ENCODE results near the gene PSMG1. TPM values are rescaled to one million over a fixed set of nuclear protein-coding genes. Genes with fewer than 3 reads are reported as not detected.

Gene PSMG1
- total and polyA plus RNA-seq, 2 of the 8 experiments (the other 6 are each of a cell fraction or from before 2014, with no cell fraction given), result 50.7 to 93.7 TPM

DNA sequence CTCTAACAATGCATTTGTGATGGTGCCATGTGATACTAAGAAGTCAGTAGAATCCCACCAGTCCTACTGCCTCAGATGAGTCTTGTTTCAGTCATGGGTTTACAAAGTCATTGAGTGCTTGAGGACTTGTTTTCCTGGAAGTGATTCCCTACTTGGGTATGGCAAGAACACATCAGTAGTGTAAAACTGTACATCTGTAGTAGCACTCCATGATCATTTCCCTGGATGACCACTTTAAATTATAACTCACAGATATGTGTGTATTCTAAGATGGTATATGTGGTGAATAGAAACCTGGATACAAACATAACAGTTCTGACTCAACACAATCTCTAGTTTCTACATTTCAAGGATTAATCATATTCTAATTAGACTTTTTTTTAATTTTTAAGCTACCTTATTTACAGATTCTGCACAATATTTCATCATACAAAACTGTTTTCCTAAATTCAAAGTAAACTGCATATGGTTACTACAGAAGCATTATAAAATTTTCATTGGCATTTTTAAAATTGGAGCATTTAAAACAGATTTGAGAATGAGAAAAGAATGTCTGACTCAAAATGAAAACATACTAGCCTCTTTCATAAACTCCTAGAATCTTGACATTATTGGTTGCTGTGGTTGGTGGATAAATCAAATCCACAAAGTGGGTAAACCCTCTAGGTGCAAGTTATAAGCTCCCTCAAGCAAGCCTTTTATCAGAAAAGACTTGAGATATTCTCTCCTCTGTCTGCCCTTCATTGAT is 6.8 kb upstream of the PSMG1 start (continued):
- TF ChIP-seq JUND (IDR thresholded peaks at IDR 0.05; ENCODE audit: low read length), result no peak
- no peak for TF ChIP-seq CTBP2 (IDR thresholded peaks at IDR 0.05; ENCODE audit: borderline replicate concordance, insufficient read depth, insufficient read length, low read length)
- no peak for TF ChIP-seq SRF (IDR thresholded peaks at IDR 0.05; ENCODE audit: low read depth, low read length)
- TF ChIP-seq, protein P1, sequence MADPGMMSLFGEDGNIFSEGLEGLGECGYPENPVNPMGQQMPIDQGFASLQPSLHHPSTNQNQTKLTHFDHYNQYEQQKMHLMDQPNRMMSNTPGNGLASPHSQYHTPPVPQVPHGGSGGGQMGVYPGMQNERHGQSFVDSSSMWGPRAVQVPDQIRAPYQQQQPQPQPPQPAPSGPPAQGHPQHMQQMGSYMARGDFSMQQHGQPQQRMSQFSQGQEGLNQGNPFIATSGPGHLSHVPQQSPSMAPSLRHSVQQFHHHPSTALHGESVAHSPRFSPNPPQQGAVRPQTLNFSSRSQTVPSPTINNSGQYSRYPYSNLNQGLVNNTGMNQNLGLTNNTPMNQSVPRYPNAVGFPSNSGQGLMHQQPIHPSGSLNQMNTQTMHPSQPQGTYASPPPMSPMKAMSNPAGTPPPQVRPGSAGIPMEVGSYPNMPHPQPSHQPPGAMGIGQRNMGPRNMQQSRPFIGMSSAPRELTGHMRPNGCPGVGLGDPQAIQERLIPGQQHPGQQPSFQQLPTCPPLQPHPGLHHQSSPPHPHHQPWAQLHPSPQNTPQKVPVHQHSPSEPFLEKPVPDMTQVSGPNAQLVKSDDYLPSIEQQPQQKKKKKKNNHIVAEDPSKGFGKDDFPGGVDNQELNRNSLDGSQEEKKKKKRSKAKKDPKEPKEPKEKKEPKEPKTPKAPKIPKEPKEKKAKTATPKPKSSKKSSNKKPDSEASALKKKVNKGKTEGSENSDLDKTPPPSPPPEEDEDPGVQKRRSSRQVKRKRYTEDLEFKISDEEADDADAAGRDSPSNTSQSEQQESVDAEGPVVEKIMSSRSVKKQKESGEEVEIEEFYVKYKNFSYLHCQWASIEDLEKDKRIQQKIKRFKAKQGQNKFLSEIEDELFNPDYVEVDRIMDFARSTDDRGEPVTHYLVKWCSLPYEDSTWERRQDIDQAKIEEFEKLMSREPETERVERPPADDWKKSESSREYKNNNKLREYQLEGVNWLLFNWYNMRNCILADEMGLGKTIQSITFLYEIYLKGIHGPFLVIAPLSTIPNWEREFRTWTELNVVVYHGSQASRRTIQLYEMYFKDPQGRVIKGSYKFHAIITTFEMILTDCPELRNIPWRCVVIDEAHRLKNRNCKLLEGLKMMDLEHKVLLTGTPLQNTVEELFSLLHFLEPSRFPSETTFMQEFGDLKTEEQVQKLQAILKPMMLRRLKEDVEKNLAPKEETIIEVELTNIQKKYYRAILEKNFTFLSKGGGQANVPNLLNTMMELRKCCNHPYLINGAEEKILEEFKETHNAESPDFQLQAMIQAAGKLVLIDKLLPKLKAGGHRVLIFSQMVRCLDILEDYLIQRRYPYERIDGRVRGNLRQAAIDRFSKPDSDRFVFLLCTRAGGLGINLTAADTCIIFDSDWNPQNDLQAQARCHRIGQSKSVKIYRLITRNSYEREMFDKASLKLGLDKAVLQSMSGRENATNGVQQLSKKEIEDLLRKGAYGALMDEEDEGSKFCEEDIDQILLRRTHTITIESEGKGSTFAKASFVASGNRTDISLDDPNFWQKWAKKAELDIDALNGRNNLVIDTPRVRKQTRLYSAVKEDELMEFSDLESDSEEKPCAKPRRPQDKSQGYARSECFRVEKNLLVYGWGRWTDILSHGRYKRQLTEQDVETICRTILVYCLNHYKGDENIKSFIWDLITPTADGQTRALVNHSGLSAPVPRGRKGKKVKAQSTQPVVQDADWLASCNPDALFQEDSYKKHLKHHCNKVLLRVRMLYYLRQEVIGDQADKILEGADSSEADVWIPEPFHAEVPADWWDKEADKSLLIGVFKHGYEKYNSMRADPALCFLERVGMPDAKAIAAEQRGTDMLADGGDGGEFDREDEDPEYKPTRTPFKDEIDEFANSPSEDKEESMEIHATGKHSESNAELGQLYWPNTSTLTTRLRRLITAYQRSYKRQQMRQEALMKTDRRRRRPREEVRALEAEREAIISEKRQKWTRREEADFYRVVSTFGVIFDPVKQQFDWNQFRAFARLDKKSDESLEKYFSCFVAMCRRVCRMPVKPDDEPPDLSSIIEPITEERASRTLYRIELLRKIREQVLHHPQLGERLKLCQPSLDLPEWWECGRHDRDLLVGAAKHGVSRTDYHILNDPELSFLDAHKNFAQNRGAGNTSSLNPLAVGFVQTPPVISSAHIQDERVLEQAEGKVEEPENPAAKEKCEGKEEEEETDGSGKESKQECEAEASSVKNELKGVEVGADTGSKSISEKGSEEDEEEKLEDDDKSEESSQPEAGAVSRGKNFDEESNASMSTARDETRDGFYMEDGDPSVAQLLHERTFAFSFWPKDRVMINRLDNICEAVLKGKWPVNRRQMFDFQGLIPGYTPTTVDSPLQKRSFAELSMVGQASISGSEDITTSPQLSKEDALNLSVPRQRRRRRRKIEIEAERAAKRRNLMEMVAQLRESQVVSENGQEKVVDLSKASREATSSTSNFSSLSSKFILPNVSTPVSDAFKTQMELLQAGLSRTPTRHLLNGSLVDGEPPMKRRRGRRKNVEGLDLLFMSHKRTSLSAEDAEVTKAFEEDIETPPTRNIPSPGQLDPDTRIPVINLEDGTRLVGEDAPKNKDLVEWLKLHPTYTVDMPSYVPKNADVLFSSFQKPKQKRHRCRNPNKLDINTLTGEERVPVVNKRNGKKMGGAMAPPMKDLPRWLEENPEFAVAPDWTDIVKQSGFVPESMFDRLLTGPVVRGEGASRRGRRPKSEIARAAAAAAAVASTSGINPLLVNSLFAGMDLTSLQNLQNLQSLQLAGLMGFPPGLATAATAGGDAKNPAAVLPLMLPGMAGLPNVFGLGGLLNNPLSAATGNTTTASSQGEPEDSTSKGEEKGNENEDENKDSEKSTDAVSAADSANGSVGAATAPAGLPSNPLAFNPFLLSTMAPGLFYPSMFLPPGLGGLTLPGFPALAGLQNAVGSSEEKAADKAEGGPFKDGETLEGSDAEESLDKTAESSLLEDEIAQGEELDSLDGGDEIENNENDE (IDR thresholded peaks at IDR 0.05; ENCODE audit: insufficient replicate concordance, low read length), result no peak
- TF ChIP-seq JUN (IDR thresholded peaks at IDR 0.05; ENCODE audit: low read depth, low read length), result no peak
- TF ChIP-seq PHF8 (conservative IDR thresholded peaks at IDR 0.05; ENCODE audit: low read depth, low read length), result no peak
- TF ChIP-seq NRF1 (IDR thresholded peaks at IDR 0.05; ENCODE audit: low read depth, low read length), result no peak
- no peak for TF ChIP-seq CEBPB (IDR thresholded peaks at IDR 0.05; ENCODE audit: low read depth, low read length)
- no peak for TF ChIP-seq BRCA1 (IDR thresholded peaks at IDR 0.05; ENCODE audit: low read depth, low read length)

Data from H1 (cell line).